ENCODE data around the gene ECE2.

ECE2 gene

DNA sequence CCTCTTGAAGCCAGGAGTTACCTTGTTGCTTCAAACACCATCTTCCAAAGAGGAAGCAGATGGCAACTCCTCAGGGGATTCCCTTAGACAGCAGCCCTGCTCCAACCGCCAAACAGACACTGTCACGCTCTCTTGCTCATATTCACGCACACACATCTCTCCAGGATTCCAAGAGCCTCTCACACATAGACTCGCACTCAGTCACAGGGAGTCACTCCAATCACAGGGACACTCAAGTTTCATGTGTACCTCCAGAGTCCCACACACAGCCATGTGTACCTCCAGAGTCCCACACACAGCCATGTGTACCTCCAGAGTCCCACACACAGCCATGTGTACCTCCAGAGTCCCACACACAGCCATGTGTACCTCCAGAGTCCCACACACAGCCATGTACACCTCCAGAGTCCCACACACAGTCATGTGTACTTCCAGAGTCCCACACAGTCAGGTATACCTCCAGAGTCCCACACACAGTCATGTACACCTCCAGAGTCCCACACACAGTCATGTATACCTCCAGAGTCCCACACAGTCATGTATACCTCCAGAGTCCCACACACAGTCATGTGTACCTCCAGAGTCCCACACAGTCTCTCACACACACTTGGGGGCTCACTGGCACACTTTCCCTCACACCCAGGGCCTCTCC is 40.3 kb upstream of the ECE2 start:
- no peak overlapping the region for H3K4me3 Mint-ChIP-seq
- H3K9me3 Mint-ChIP-seq: no peaks in the 10 kb centered on the region
- no peak overlapping the region for H3K27ac Mint-ChIP-seq (ENCODE audit: low read depth)
- ATAC-seq (replicated peaks; ENCODE audit: extremely low read depth, poor library complexity, severe bottlenecking) (no peak), DNase-seq (ENCODE audit: low spot score in 2 of 2) (no peak)
- peaks cover 9% of the 10 kb centered on the region for H3K4me1 Mint-ChIP-seq
- peaks cover 24% of the 10 kb centered on the region for H3K27me3 Mint-ChIP-seq
- H3K36me3 Mint-ChIP-seq (ENCODE audit: insufficient read depth): peaks cover 1% of the 10 kb centered on the region

DNA sequence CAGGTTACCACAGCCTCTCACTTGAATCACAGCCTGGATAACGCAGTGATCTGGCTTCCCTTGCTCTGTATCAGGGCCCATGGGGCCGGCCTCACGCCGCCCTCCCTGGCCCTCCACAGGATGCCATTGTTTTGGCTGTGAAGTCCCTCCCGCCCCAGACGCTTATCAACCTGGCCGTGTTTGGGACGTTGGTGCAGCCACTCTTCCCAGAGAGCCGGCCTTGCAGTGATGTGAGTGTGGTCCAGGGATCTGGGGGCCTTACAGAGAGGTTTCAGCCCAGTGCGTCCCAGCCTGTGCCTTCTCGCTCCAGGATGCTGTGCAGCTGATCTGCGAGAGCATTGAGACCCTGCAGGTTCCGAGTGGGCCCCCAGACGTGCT is 39.8 kb upstream of the ECE2 start:
- H3K27ac Mint-ChIP-seq (ENCODE audit: low read depth): no peak overlapping the region
- peaks cover 20% of the 10 kb centered on the region for H3K27me3 Mint-ChIP-seq
- H3K4me1 Mint-ChIP-seq: peaks cover 6% of the 10 kb centered on the region
- H3K9me3 Mint-ChIP-seq: no peaks in the 10 kb centered on the region
- ATAC-seq (replicated peaks; ENCODE audit: extremely low read depth, poor library complexity, severe bottlenecking): no peak
- peaks cover 2% of the 10 kb centered on the region for H3K36me3 Mint-ChIP-seq (ENCODE audit: insufficient read depth)
- no peak for DNase-seq (ENCODE audit: low spot score in 2 of 2)
- no peak overlapping the region for H3K4me3 Mint-ChIP-seq

DNA sequence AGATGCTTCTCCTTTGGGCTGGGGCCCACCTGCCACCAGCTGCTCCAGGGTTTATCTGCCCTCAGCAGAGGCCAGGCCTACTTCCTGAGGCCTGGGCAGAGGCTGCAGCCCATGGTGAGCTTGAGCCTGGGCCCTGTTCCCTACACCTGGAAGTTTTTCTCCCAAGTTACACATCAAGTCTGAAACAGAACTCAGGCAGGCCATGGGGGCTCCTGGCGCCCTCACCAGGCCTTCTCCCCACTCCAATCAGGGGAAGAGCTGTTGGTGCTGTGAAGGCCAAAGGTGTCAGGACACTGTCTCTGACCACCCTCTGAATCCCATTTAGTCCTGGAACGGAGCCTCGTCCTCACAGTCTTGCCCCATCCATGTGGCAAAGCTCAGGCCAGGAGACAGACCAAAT is 39.2 kb upstream of the ECE2 start:
- Mint-ChIP-seq H3K27me3 (peaks cover 13% of the 10 kb centered on the region), H3K4me1 (no peaks in the 10 kb centered on the region), H3K27ac (ENCODE audit: low read depth) (no peak overlapping the region), H3K36me3 (ENCODE audit: insufficient read depth) (peaks cover 2% of the 10 kb centered on the region), H3K4me3 (no peak overlapping the region), H3K9me3 (no peaks in the 10 kb centered on the region)
- DNase-seq (ENCODE audit: low spot score in 2 of 2) (no peak), ATAC-seq (replicated peaks; ENCODE audit: extremely low read depth, poor library complexity, severe bottlenecking) (no peak)

GRCh38 chr3:184237211-184237610 is 38.6 kb upstream of the ECE2 start:
- no peaks in the 10 kb centered on the region for H3K4me1 Mint-ChIP-seq
- no peak for ATAC-seq (replicated peaks; ENCODE audit: extremely low read depth, poor library complexity, severe bottlenecking)
- no peak for DNase-seq (ENCODE audit: low spot score in 2 of 2)
- peaks cover 8% of the 10 kb centered on the region for H3K27me3 Mint-ChIP-seq
- H3K36me3 Mint-ChIP-seq (ENCODE audit: insufficient read depth): peaks cover 3% of the 10 kb centered on the region
- H3K4me3 Mint-ChIP-seq: no peak overlapping the region
- H3K27ac Mint-ChIP-seq (ENCODE audit: low read depth): no peak overlapping the region
- H3K9me3 Mint-ChIP-seq: no peaks in the 10 kb centered on the region

DNA sequence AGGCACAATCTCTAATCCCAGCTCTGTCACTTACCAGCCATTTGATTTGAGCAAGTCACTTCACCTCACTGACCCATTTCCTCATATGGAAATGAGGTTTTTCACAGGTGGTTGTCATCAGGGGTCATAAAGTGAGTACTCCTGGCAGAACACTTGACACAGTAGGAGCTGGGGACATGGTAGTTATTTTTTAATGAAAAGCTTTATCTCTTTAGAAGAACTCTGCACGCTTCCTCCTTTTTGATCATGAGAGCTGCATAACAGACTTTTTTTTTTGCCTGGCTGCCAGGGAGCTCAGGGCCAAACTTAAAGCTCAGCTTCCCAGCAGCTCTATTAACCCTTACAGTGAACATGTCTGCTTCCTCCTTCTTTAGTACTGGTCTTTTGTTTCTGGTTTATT is 38.0 kb upstream of the ECE2 start:
- Mint-ChIP-seq H3K9me3 (no peaks in the 10 kb centered on the region), H3K27ac (ENCODE audit: low read depth) (no peak overlapping the region), H3K4me1 (no peaks in the 10 kb centered on the region), H3K36me3 (ENCODE audit: insufficient read depth) (peaks cover 4% of the 10 kb centered on the region), H3K27me3 (peaks cover 2% of the 10 kb centered on the region), H3K4me3 (no peak overlapping the region)
- ATAC-seq (replicated peaks; ENCODE audit: extremely low read depth, poor library complexity, severe bottlenecking): no peak
- DNase-seq (ENCODE audit: low spot score in 2 of 2): no peak

- ATAC-seq (replicated peaks; ENCODE audit: extremely low read depth, poor library complexity, severe bottlenecking) (no peak), DNase-seq (ENCODE audit: low spot score in 2 of 2) (no peak)
- H3K4me1 Mint-ChIP-seq: no peaks in the 10 kb centered on the region
- H3K27me3 Mint-ChIP-seq: no peaks in the 10 kb centered on the region
- no peak overlapping the region for H3K27ac Mint-ChIP-seq (ENCODE audit: low read depth)
- peaks cover 4% of the 10 kb centered on the region for H3K36me3 Mint-ChIP-seq (ENCODE audit: insufficient read depth)
- no peak overlapping the region for H3K4me3 Mint-ChIP-seq
- no peaks in the 10 kb centered on the region for H3K9me3 Mint-ChIP-seq
These were observed 37.5 kb upstream of the ECE2 start for GRCh38 chr3:184238246-184238818.

GRCh38 chr3:184239221-184239620 is 36.6 kb upstream of the ECE2 start:
- DNase-seq (ENCODE audit: low spot score in 2 of 2) (no peak), ATAC-seq (replicated peaks; ENCODE audit: extremely low read depth, poor library complexity, severe bottlenecking) (no peak)
- H3K4me1 Mint-ChIP-seq: no peaks in the 10 kb centered on the region
- no peaks in the 10 kb centered on the region for H3K27me3 Mint-ChIP-seq
- no peaks in the 10 kb centered on the region for H3K9me3 Mint-ChIP-seq
- no peak overlapping the region for H3K4me3 Mint-ChIP-seq
- peaks cover 8% of the 10 kb centered on the region for H3K36me3 Mint-ChIP-seq (ENCODE audit: insufficient read depth)
- no peak overlapping the region for H3K27ac Mint-ChIP-seq (ENCODE audit: low read depth)

DNA sequence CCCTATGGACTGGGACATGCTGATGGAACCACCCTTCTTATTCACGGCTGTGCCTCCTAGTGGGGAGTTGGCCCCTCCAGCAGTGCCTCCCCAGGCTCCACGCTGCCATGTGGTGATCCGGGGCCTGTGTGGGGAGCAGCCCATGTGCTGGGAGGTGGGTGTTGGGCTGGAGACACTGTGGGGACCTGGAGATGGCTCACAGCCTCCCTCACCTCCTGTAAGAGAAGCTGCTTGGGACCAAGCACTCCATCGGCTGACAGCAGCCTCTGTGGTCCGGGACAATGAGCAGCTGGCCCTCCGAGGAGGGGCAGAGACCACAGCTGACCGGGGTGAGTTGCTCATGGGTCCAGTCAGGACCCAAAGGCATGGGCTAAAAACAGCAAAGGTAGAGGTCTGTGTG is 36.1 kb upstream of the ECE2 start:
- no peak overlapping the region for H3K4me3 Mint-ChIP-seq
- no peaks in the 10 kb centered on the region for H3K4me1 Mint-ChIP-seq
- H3K27ac Mint-ChIP-seq (ENCODE audit: low read depth): no peak overlapping the region

DNA sequence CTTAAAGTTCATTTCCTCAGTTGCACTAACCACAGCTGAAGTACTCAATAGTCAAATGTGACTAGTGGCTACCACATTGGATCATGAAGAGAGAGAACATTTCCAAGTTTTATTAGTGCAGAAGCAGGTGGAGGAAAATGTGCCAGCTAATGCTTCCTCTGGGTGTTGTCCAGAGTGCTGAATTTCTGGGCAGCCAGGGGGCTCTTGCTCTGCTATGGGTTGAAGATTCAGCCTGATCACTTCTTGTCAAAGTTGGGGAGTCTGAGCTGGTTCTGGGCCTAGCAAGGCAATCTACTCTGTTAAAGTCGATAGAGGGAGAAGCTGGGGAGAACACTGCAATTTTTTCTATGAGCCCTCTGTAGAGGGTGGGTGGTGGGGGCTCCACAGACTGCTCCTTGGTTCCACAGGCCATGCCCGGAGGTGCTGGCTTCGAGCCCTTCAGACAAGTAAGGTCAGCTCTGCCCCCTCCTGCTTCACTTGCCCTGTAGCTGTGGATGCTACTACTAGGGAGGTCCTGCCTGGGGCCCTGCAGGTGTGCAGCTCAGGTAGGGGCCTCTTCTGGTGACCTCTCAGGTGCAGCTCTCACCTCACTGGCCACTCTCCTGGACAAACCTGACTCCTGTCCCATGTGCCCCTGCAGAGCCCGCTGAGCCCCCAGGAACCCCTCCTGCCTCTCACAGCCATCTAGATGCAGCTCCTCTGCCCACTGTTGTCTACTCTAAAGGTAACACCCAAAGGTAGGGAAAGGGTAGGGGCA is 35.3 kb upstream of the ECE2 start:
- H3K36me3 Mint-ChIP-seq (ENCODE audit: insufficient read depth): peaks cover 13% of the 10 kb centered on the region
- no peak overlapping the region for H3K4me3 Mint-ChIP-seq
- H3K27ac Mint-ChIP-seq (ENCODE audit: low read depth): no peak overlapping the region
- DNase-seq (ENCODE audit: low spot score in 2 of 2): no peak
- no peak for ATAC-seq (replicated peaks; ENCODE audit: extremely low read depth, poor library complexity, severe bottlenecking)
- H3K27me3 Mint-ChIP-seq: no peaks in the 10 kb centered on the region
- H3K9me3 Mint-ChIP-seq: no peaks in the 10 kb centered on the region
- H3K4me1 Mint-ChIP-seq: no peaks in the 10 kb centered on the region

More for the DNA sequence above, 36.1 kb upstream of the ECE2 start:
- H3K9me3 Mint-ChIP-seq: no peaks in the 10 kb centered on the region
- no peaks in the 10 kb centered on the region for H3K27me3 Mint-ChIP-seq
- H3K36me3 Mint-ChIP-seq (ENCODE audit: insufficient read depth): peaks cover 9% of the 10 kb centered on the region
- ATAC-seq (replicated peaks; ENCODE audit: extremely low read depth, poor library complexity, severe bottlenecking) (no peak), DNase-seq (ENCODE audit: low spot score in 2 of 2) (no peak)

GRCh38 chr3:184241141-184241446 is 34.7 kb upstream of the ECE2 start:
- no peak overlapping the region for H3K4me3 Mint-ChIP-seq
- no peaks in the 10 kb centered on the region for H3K9me3 Mint-ChIP-seq
- no peak overlapping the region for H3K27ac Mint-ChIP-seq (ENCODE audit: low read depth)
- peaks cover 17% of the 10 kb centered on the region for H3K36me3 Mint-ChIP-seq (ENCODE audit: insufficient read depth)
- no peak for DNase-seq (ENCODE audit: low spot score in 2 of 2)
- ATAC-seq (replicated peaks; ENCODE audit: extremely low read depth, poor library complexity, severe bottlenecking): no peak
- H3K27me3 Mint-ChIP-seq: no peaks in the 10 kb centered on the region
- peaks cover 4% of the 10 kb centered on the region for H3K4me1 Mint-ChIP-seq

- DNase-seq (ENCODE audit: low spot score in 2 of 2) (no peak), ATAC-seq (replicated peaks; ENCODE audit: extremely low read depth, poor library complexity, severe bottlenecking) (no peak)
- H3K4me1 Mint-ChIP-seq: peaks cover 9% of the 10 kb centered on the region
- no peak overlapping the region for H3K27ac Mint-ChIP-seq (ENCODE audit: low read depth)
- peaks cover 18% of the 10 kb centered on the region for H3K36me3 Mint-ChIP-seq (ENCODE audit: insufficient read depth)
- no peaks in the 10 kb centered on the region for H3K27me3 Mint-ChIP-seq
- H3K9me3 Mint-ChIP-seq: no peaks in the 10 kb centered on the region
- no peak overlapping the region for H3K4me3 Mint-ChIP-seq
These were observed 34.1 kb upstream of the ECE2 start for GRCh38 chr3:184241447-184242296.

DNA sequence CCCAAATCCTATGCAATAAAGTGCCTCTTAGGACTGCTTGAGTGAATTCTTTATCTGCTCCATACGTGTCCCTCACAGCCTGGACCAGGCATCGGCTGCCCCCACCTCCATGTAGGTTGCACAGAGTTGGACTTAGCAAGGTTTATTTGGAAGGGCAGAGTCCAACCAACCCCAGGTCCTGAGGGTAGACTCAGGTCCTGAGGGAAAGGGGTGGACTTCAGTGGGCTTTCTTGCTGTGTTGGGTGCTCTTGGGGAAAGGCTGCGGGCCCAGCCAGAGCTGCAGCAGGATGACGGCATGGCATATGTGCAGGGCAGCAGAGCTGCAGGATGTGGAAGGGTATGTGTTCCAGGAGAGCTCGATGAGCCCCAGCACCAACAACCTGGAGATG is 33.5 kb upstream of the ECE2 start:
- H3K27ac Mint-ChIP-seq (ENCODE audit: low read depth): no peak overlapping the region
- no peaks in the 10 kb centered on the region for H3K9me3 Mint-ChIP-seq
- no peaks in the 10 kb centered on the region for H3K27me3 Mint-ChIP-seq
- no peak for ATAC-seq (replicated peaks; ENCODE audit: extremely low read depth, poor library complexity, severe bottlenecking)
- no peak overlapping the region for H3K4me3 Mint-ChIP-seq
- peaks cover 9% of the 10 kb centered on the region for H3K4me1 Mint-ChIP-seq
- no peak for DNase-seq (ENCODE audit: low spot score in 2 of 2)
- peaks cover 18% of the 10 kb centered on the region for H3K36me3 Mint-ChIP-seq (ENCODE audit: insufficient read depth)
